Ovary (tissue), 3 donors: Measurements from ENCODE around the gene SDCCAG8.

Experiments
- CTCF ChIP-seq, 3 donors: fragments of 450-650 bp in 2 of 3; fragments of 200-600 bp in 1 of 3; IDR thresholded peaks; one replicate each; pipeline versions ENCODE4 v1.5.1 to v1.8.0; 2016 to 2022; ENCODE audit warnings: antibody characterized with exemption in 3 of 3, mild to moderate bottlenecking in 1 of 3
- EP300 ChIP-seq: sonication (generic); formaldehyde crosslinking; IDR thresholded peaks from one replicate; pipeline ENCODE4 v1.6.1; 2017; ENCODE audit warnings: antibody characterized with exemption
- POLR2A ChIP-seq: fragments of 450-650 bp; IDR thresholded peaks from one replicate; pipeline ENCODE4 v1.6.1; 2017; ENCODE audit warnings: antibody characterized with exemption, mild to moderate bottlenecking, moderate library complexity
- donor health status: DM: no; HTN: no; CAD: no.

GRCh38 chr1:243481101-243481500 lies 225.3 kb downstream of the SDCCAG8 start:
- TF ChIP-seq POLR2A (no peak), CTCF (IDR thresholded peaks at IDR 0.05) (no peak), EP300 (no peak)
